Mesenchymal stem cell (in vitro differentiated cells and primary cell): ENCODE measurements around the gene MKKS.

Source experiments
- DNase-seq: peaks from one replicate; pipeline ENCODE4 v3.0.0-alpha.2; 2013
- H2AFZ ChIP-seq: one replicate; pipeline ENCODE4 v1.6.1; 2013; ENCODE audit warnings: low read depth, mild to moderate bottlenecking, control low read depth, inconsistent platforms, low read length, moderate library complexity
- H2AK5ac ChIP-seq: 2 replicates; pipeline ENCODE4 v1.6.1; 2013; ENCODE audit warnings: low read length, moderate library complexity, mild to moderate bottlenecking, inconsistent platforms; ENCODE audit not compliant: severe bottlenecking
- H2BK120ac ChIP-seq: one replicate; pipeline ENCODE4 v1.6.1; 2013; ENCODE audit warnings: low read depth, mild to moderate bottlenecking, inconsistent platforms, low read length, moderate library complexity
- H2BK12ac ChIP-seq, 2 experiments: one replicate each; pipeline ENCODE4 v1.6.1; 2013; ENCODE audit warnings: inconsistent platforms in 2 of 2, low read length in 2 of 2, mild to moderate bottlenecking in 2 of 2, moderate library complexity in 2 of 2, control low read depth in 1 of 2
- H2BK15ac ChIP-seq: one replicate; pipeline ENCODE4 v1.6.1; 2013; ENCODE audit warnings: mild to moderate bottlenecking, low read depth, inconsistent platforms; ENCODE audit not compliant: poor library complexity, severe bottlenecking
- H2BK5ac ChIP-seq: 2 replicates; pipeline ENCODE4 v1.6.1; 2013; ENCODE audit warnings: low read depth, mild to moderate bottlenecking, low read length, control low read depth, inconsistent platforms; ENCODE audit not compliant: poor library complexity, severe bottlenecking
- H3K14ac ChIP-seq, 2 experiments: one replicate each; pipeline ENCODE4 v1.6.1; 2013; ENCODE audit warnings: inconsistent platforms in 2 of 2, low read length in 2 of 2, control low read depth in 1 of 2, mild to moderate bottlenecking in 1 of 2, moderate library complexity in 1 of 2
- H3K18ac ChIP-seq, 2 experiments: one replicate each; pipeline ENCODE4 v1.6.1; 2013; ENCODE audit warnings: inconsistent platforms in 2 of 2, low read length in 2 of 2, control low read depth in 1 of 2, low read depth in 1 of 2, mild to moderate bottlenecking in 1 of 2
- H3K23ac ChIP-seq, 2 experiments: one replicate each; pipeline ENCODE4 v1.6.1; 2013; ENCODE audit warnings: inconsistent platforms in 2 of 2, low read length in 2 of 2, mild to moderate bottlenecking in 2 of 2, moderate library complexity in 2 of 2, control low read depth in 1 of 2
- H3K27ac ChIP-seq: 2 replicates; pipeline ENCODE4 v1.5.1; 2013; ENCODE audit warnings: mild to moderate bottlenecking, moderate library complexity, low read length, control low read depth, inconsistent platforms; ENCODE audit not compliant: poor library complexity, severe bottlenecking
- H3K27me3 ChIP-seq, 2 experiments: 2 replicates each; pipeline versions ENCODE4 v1.6.1 to v1.7.0; 2013; ENCODE audit warnings: low read length in 2 of 2, mild to moderate bottlenecking in 2 of 2, moderate library complexity in 2 of 2, control low read depth in 1 of 2, inconsistent platforms in 1 of 2; ENCODE audit not compliant: control insufficient read depth in 1 of 2, insufficient read depth in 1 of 2
- H3K36me3 ChIP-seq, 2 experiments: 2 replicates each; pipeline versions ENCODE4 v1.6.1 to v1.7.0; 2013; ENCODE audit warnings: low read length in 2 of 2, control low read depth in 1 of 2, inconsistent platforms in 1 of 2, low read depth in 1 of 2, mild to moderate bottlenecking in 1 of 2; ENCODE audit not compliant: insufficient read depth in 2 of 2, control insufficient read depth in 1 of 2
- H3K4ac ChIP-seq, 2 experiments: one replicate each; pipeline ENCODE4 v1.6.1; 2013; ENCODE audit warnings: inconsistent platforms in 2 of 2, low read length in 2 of 2, mild to moderate bottlenecking in 2 of 2, moderate library complexity in 2 of 2, control low read depth in 1 of 2, low read depth in 1 of 2
- H3K4me1 ChIP-seq: 2 replicates; pipeline ENCODE4 v1.6.1; 2013; ENCODE audit warnings: low read depth, low read length, control low read depth; ENCODE audit not compliant: control insufficient read depth, insufficient read depth
- H3K4me2 ChIP-seq: 2 replicates; pipeline ENCODE4 v1.6.1; 2013; ENCODE audit warnings: low read length, mild to moderate bottlenecking, inconsistent platforms; ENCODE audit not compliant: poor library complexity, severe bottlenecking
- H3K4me3 ChIP-seq, 2 experiments: 2 replicates each; pipeline versions ENCODE4 v1.5.1 to v1.7.0; 2013; ENCODE audit warnings: low read length in 2 of 2, mild to moderate bottlenecking in 2 of 2, control low read depth in 1 of 2, low read depth in 1 of 2; ENCODE audit not compliant: insufficient read depth in 1 of 2
- H3K79me1 ChIP-seq: replicated peaks from 2 replicates; pipeline ENCODE4 v1.6.1; 2013; ENCODE audit warnings: mild to moderate bottlenecking, control low read depth, low read length, inconsistent platforms; ENCODE audit not compliant: poor library complexity, severe bottlenecking
- H3K9ac ChIP-seq: 2 replicates; pipeline ENCODE4 v1.7.0; 2013; ENCODE audit warnings: mild to moderate bottlenecking, low read length, moderate library complexity
- H3K9me3 ChIP-seq: 2 replicates; pipeline ENCODE4 v1.7.0; 2013; ENCODE audit warnings: mild to moderate bottlenecking, low read length; ENCODE audit not compliant: control insufficient read depth
- H4K8ac ChIP-seq: one replicate; pipeline ENCODE4 v1.6.1; 2013; ENCODE audit warnings: inconsistent platforms, mild to moderate bottlenecking, low read length, moderate library complexity
- H4K91ac ChIP-seq: one replicate; pipeline ENCODE4 v1.6.1; 2013; ENCODE audit warnings: mild to moderate bottlenecking, low read length, inconsistent platforms
- WGBS: methylation state at CpG from one replicate; pipeline ENCODE4 v1.1.7; 2013; ENCODE audit warnings: mixed read lengths; 5-methylcytosine and 5-hydroxymethylcytosine counted together

The MKKS gene

DNA sequence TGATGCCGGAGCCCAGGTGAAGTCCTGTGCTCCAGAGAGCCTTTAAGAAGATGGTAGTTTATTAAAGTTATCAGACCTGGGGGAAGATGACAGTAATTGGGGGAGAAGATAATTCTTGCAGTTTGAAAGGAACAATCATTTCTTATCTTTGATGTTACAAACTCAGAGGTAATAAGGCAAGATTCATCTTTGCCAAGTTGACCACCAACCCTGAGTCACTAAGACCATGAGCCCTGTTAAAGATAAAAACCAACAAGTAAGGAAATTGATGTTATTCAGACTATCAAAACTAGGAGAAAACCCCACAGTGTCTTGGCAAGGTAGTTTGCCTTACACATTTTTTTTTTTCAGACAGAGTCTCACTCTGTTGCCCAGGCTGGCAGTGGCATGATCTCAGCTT is 73.1 kb downstream of the MKKS start:
- H3K27me3 ChIP-seq: no peaks in the 10 kb centered on the region
- H3K4ac ChIP-seq: no peak overlapping the region
- no peak overlapping the region for H3K4me2 ChIP-seq
- H3K27ac ChIP-seq: no peak overlapping the region
- H4K91ac ChIP-seq: no peak overlapping the region
- WGBS: 100% methylated on average over 1 of the region's 1 CpG
- no peak overlapping the region for H4K8ac ChIP-seq
- no peak overlapping the region for H3K23ac ChIP-seq
- no peaks in the 10 kb centered on the region for H3K36me3 ChIP-seq
- H3K14ac ChIP-seq: no peak overlapping the region
- no peak overlapping the region for H2BK12ac ChIP-seq
- no peak overlapping the region for H2AFZ ChIP-seq
- H3K9me3 ChIP-seq: no peaks in the 10 kb centered on the region
- H3K4me3 ChIP-seq: no peak overlapping the region
- H3K79me1 ChIP-seq: no peaks in the 10 kb centered on the region
- no peak overlapping the region for H2AK5ac ChIP-seq
- H3K9ac ChIP-seq: no peak overlapping the region
- DNase-seq: no peak
- no peaks in the 10 kb centered on the region for H3K4me1 ChIP-seq
- H2BK15ac ChIP-seq: no peak overlapping the region
- no peak overlapping the region for H3K18ac ChIP-seq
- H2BK120ac ChIP-seq: no peak overlapping the region
- no peak overlapping the region for H2BK5ac ChIP-seq

DNA sequence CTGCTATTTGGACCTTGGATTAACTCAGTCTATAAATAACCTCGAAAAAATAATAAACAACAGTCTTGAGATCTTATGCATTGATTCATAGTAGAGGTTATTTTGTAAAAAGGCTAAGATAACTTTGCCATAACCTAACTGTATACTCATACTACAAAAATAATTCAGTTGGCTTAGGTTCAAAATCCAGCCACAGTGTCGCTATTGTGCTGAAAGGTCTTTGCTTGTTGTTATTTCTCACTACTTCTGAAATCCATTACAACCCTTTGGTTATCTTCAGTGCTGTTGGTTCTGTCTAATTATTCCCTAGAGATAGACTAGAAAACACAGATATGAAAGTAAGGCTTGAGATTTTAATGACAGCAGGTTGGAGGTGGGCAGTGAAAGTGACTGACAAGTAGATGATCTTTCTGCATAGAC is 74.4 kb downstream of the MKKS start:
- no peak overlapping the region for H4K8ac ChIP-seq
- H2AFZ ChIP-seq: no peak overlapping the region
- H2BK120ac ChIP-seq: no peak overlapping the region
- no peak for DNase-seq
- no peak overlapping the region for H2BK5ac ChIP-seq
- no peak overlapping the region for H2BK15ac ChIP-seq
- no peak overlapping the region for H3K23ac ChIP-seq
- H3K4me2 ChIP-seq: no peak overlapping the region
- no peak overlapping the region for H3K9ac ChIP-seq
- H3K4me3 ChIP-seq: no peak overlapping the region
- no peaks in the 10 kb centered on the region for H3K36me3 ChIP-seq
- no peak overlapping the region for H3K4ac ChIP-seq
- H3K4me1 ChIP-seq: no peaks in the 10 kb centered on the region
- no peak overlapping the region for H3K18ac ChIP-seq
- H2BK12ac ChIP-seq: no peak overlapping the region
- WGBS: no CpG with 5 or more reads among the region's 2 CpGs
- H3K14ac ChIP-seq: no peak overlapping the region
- no peaks in the 10 kb centered on the region for H3K27me3 ChIP-seq
- no peaks in the 10 kb centered on the region for H3K9me3 ChIP-seq
- no peaks in the 10 kb centered on the region for H3K79me1 ChIP-seq
- no peak overlapping the region for H2AK5ac ChIP-seq
- H3K27ac ChIP-seq: no peak overlapping the region
- H4K91ac ChIP-seq: no peak overlapping the region

GRCh38 chr20:10357974-10358373 is 76.0 kb downstream of the MKKS start:
- Histone ChIP-seq H3K4me2 (no peak overlapping the region), H3K4me1 (no peaks in the 10 kb centered on the region), H3K4me3 (no peak overlapping the region), H2BK5ac (no peak overlapping the region), H4K91ac (no peak overlapping the region), H2AK5ac (no peak overlapping the region), H3K9me3 (no peaks in the 10 kb centered on the region), H2BK120ac (no peak overlapping the region), H3K14ac (no peak overlapping the region), H2BK15ac (no peak overlapping the region), H3K79me1 (no peaks in the 10 kb centered on the region), H3K23ac (no peak overlapping the region), H3K4ac (no peak overlapping the region), H2BK12ac (no peak overlapping the region), H3K27me3 (no peaks in the 10 kb centered on the region), H3K18ac (no peak overlapping the region), H3K9ac (no peak overlapping the region), H3K36me3 (no peaks in the 10 kb centered on the region), H3K27ac (no peak overlapping the region), H4K8ac (no peak overlapping the region), H2AFZ (no peak overlapping the region)
- DNase-seq: no peak

DNA sequence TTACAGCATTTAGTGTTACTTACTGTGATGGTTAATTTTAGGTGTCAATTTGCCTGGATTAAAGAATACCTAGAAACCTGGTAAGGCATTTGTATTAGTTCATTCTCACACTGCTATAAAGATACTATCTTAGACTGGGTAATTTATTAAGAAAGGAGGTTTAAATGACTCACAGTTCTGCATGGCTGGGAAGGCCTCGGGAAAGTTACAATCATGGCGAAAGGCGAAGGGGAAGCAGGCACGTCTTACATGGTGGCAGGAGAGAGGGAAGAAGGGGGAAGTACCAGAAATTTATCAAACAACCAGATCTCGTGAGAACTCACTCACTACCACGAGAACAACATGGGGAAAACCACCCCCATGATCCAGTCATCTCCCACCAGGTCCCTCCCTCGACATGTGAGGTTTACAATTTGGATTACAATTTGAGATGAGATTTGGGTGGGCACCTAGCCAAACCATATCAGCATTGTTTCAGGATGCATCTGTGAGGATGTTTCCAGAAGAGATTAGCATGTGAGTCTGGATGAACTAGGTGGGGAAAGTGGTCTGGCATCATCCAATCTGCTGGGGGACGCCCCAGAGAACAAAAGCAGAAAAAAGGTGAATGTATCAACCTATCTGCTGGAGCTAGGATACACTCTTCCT is 76.8 kb downstream of the MKKS start:
- no peak overlapping the region for H3K4me3 ChIP-seq
- 91% methylated on average over 2 of the region's 8 CpGs for WGBS
- H3K4me2 ChIP-seq: no peak overlapping the region
- H2BK12ac ChIP-seq: no peak overlapping the region
- H2BK120ac ChIP-seq: no peak overlapping the region
- no peak overlapping the region for H2BK15ac ChIP-seq
- H2AFZ ChIP-seq: no peak overlapping the region
- peaks cover 4% of the 10 kb centered on the region for H3K4me1 ChIP-seq
- no peak overlapping the region for H4K91ac ChIP-seq
- H2AK5ac ChIP-seq: no peak overlapping the region
- no peak overlapping the region for H4K8ac ChIP-seq
- DNase-seq: no peak
- no peak overlapping the region for H3K23ac ChIP-seq
- no peaks in the 10 kb centered on the region for H3K36me3 ChIP-seq
- H3K9ac ChIP-seq: no peak overlapping the region
- no peak overlapping the region for H3K27ac ChIP-seq
- no peak overlapping the region for H3K14ac ChIP-seq
- H3K9me3 ChIP-seq: no peaks in the 10 kb centered on the region
- no peak overlapping the region for H3K4ac ChIP-seq
- no peaks in the 10 kb centered on the region for H3K79me1 ChIP-seq
- no peak overlapping the region for H2BK5ac ChIP-seq
- no peaks in the 10 kb centered on the region for H3K27me3 ChIP-seq
- no peak overlapping the region for H3K18ac ChIP-seq
